ENCODE measurements around the gene SF3B5. TPM values are rescaled to one million over a fixed set of nuclear protein-coding genes. Genes with fewer than 3 reads are reported as not detected.

The SF3B5 gene
- polyA plus RNA-seq, 3 donors, result 271 to 445 (median 355) TPM

GRCh38 chr6:144139817-144140216 is 44.4 kb upstream of the SF3B5 start:
- Histone ChIP-seq H4K20me1 (ENCODE audit: insufficient read depth, low read length) (no peaks in the 10 kb centered on the region), H3K27ac (ENCODE audit: low read depth in 1 of 2, low read length in 2 of 2) (peak overlapping the region; percentile 52 to 78), H3K9ac (ENCODE audit: insufficient read depth, low read length, poor library complexity, severe bottlenecking) (no peak overlapping the region), H2AFZ (ENCODE audit: insufficient read depth, low read depth, low read length, poor library complexity, severe bottlenecking) (peak overlapping the region; percentile 12), H3K4me3 (replicated peaks in 1 of 3; ENCODE audit: low read depth in 2 of 3, low read length in 3 of 3) (peak overlapping the region in 1 of 3 experiments; percentile 20), H3K27me3 (ENCODE audit: control insufficient read depth in 2 of 2, insufficient read depth in 2 of 2, low read length in 2 of 2) (no peaks in the 10 kb centered on the region), H3K4me1 (ENCODE audit: control insufficient read depth in 1 of 2, insufficient read depth in 2 of 2, low read length in 2 of 2) (peaks cover 26 to 31% of the 10 kb centered on the region in 2 donors), H3K79me2 (ENCODE audit: insufficient read depth, low read length) (no peaks in the 10 kb centered on the region), H3K4me2 (replicated peaks; ENCODE audit: extremely low read depth, low read length, poor library complexity, severe bottlenecking) (peak overlapping the region; percentile 21), H3K9me3 (replicated peaks in 1 of 2; ENCODE audit: control insufficient read depth in 1 of 2, insufficient read depth in 1 of 2, low read length in 2 of 2) (no peaks in the 10 kb centered on the region), H3K36me3 (replicated peaks in 1 of 2; ENCODE audit: control insufficient read depth in 1 of 2, insufficient read depth in 2 of 2, low read length in 2 of 2) (no peaks in the 10 kb centered on the region)
- WGBS (ENCODE audit: insufficient coverage), result no CpG with 5 or more reads among the region's 3 CpGs
- Mint-ChIP-seq H3K27ac (peak overlapping the region; percentile 72 to 91 (median 83)), H3K9me3 (no peaks in the 10 kb centered on the region), H3K36me3 (no peaks in the 10 kb centered on the region), H3K4me3 (peak overlapping the region; percentile 48 to 53), H3K27me3 (ENCODE audit: low read depth in 3 of 3) (no peaks in the 10 kb centered on the region), H3K4me1 (peaks cover 34% of the 10 kb centered on the region)
- no peak for TF ChIP-seq CTCF (IDR thresholded peaks at IDR 0.05)
- DNase-seq, result no peak
- intact Hi-C loops (cut with micrococcal nuclease), result no loop called here

GRCh38 chr6:144138542-144138941 is 43.2 kb upstream of the SF3B5 start:
- intact Hi-C loops (cut with micrococcal nuclease), result no loop called here
- no peaks in the 10 kb centered on the region for H3K27me3 ChIP-seq (ENCODE audit: control insufficient read depth in 2 of 2, insufficient read depth in 2 of 2, low read length in 2 of 2)
- H3K4me3 ChIP-seq (replicated peaks in 1 of 3; ENCODE audit: low read depth in 2 of 3, low read length in 3 of 3), result no peak overlapping the region
- Mint-ChIP-seq H3K9me3 (no peaks in the 10 kb centered on the region), H3K27ac (no peak overlapping the region), H3K4me3 (no peak overlapping the region), H3K27me3 (ENCODE audit: low read depth in 3 of 3) (no peaks in the 10 kb centered on the region), H3K36me3 (no peaks in the 10 kb centered on the region), H3K4me1 (peaks cover 33% of the 10 kb centered on the region)
- H3K27ac ChIP-seq (ENCODE audit: low read depth in 1 of 2, low read length in 2 of 2), result no peak overlapping the region
- no peaks in the 10 kb centered on the region for H3K9me3 ChIP-seq (replicated peaks in 1 of 2; ENCODE audit: control insufficient read depth in 1 of 2, insufficient read depth in 1 of 2, low read length in 2 of 2)
- WGBS (ENCODE audit: insufficient coverage), result 100% methylated on average over 1 of the region's 4 CpGs
- H3K4me1 ChIP-seq (ENCODE audit: control insufficient read depth in 1 of 2, insufficient read depth in 2 of 2, low read length in 2 of 2), result peaks cover 26 to 31% of the 10 kb centered on the region in 2 donors
- no peak overlapping the region for H3K4me2 ChIP-seq (replicated peaks; ENCODE audit: extremely low read depth, low read length, poor library complexity, severe bottlenecking)
- no peak overlapping the region for H3K9ac ChIP-seq (ENCODE audit: insufficient read depth, low read length, poor library complexity, severe bottlenecking)
- no peak for DNase-seq
- H3K36me3 ChIP-seq (replicated peaks in 1 of 2; ENCODE audit: control insufficient read depth in 1 of 2, insufficient read depth in 2 of 2, low read length in 2 of 2), result no peaks in the 10 kb centered on the region
- no peaks in the 10 kb centered on the region for H4K20me1 ChIP-seq (ENCODE audit: insufficient read depth, low read length)
- no peaks in the 10 kb centered on the region for H3K79me2 ChIP-seq (ENCODE audit: insufficient read depth, low read length)
- no peak for TF ChIP-seq CTCF (IDR thresholded peaks at IDR 0.05)
- no peak overlapping the region for H2AFZ ChIP-seq (ENCODE audit: insufficient read depth, low read depth, low read length, poor library complexity, severe bottlenecking)

Data from CD14-positive monocyte (primary cell).